ENCODE measurements around the gene AGMAT. TPM values are rescaled to one million over a fixed set of nuclear protein-coding genes. Genes with fewer than 3 reads are reported as not detected.

Gene AGMAT
- total and polyA plus RNA-seq, 7 experiments from 2014 or later, result 6.4 to 21.5 (median 9.9) TPM

- ATAC-seq (no peak), DNase-seq (no peak)
- Mint-ChIP-seq H3K4me3 (no peak overlapping the region), H3K4me1 (peaks cover 0 to 6% (median 0%) of the 10 kb centered on the region in 7 donors), H3K9me3 (peaks cover 0 to 1% (median 0%) of the 10 kb centered on the region in 11 donors), H3K27me3 (no peaks in the 10 kb centered on the region), H3K27ac (peak overlapping the region in 2 of 9 donors; percentile 14 to 47), H3K36me3 (peaks cover 4 to 15% (median 7%) of the 10 kb centered on the region in 5 donors)
- Histone ChIP-seq H3K27me3 (ENCODE audit: control insufficient read depth in 2 of 2, insufficient read depth in 2 of 2, low read length in 2 of 2) (no peaks in the 10 kb centered on the region), H3K9me3 (ENCODE audit: control insufficient read depth in 2 of 3, low read length in 3 of 3) (no peaks in the 10 kb centered on the region), H3K36me3 (ENCODE audit: control insufficient read depth in 2 of 3, insufficient read depth in 3 of 3, low read length in 3 of 3) (peaks cover 4 to 27% (median 10%) of the 10 kb centered on the region in 3 experiments), H3K4me3 (ENCODE audit: low read length) (no peak overlapping the region), H3K27ac (ENCODE audit: low read depth, low read length) (no peak overlapping the region), H3K4me1 (ENCODE audit: control insufficient read depth in 2 of 2, insufficient read depth in 2 of 2, low read length in 2 of 2) (no peaks in the 10 kb centered on the region)
- POLR2A ChIA-PET, result interaction anchor here (0.8 kb wide), 1 partner anchor 31 kb away, joined by 3 read pairs; no protein-coding TSS in a partner anchor
- intact Hi-C loops (cut with micrococcal nuclease), result no loop called here
- CTCF ChIA-PET, result no interaction called here
These were observed 27.3 kb downstream of the AGMAT start for GRCh38 chr1:15557594-15557993.

GRCh38 chr1:15557008-15557407 is 27.8 kb downstream of the AGMAT start:
- H3K36me3 ChIP-seq (ENCODE audit: control insufficient read depth in 2 of 3, insufficient read depth in 3 of 3, low read length in 3 of 3), result peaks cover 0 to 21% (median 8%) of the 10 kb centered on the region in 3 experiments
- H3K36me3 Mint-ChIP-seq, result peaks cover 4 to 9% (median 7%) of the 10 kb centered on the region in 5 donors
- no peaks in the 10 kb centered on the region for H3K9me3 ChIP-seq (ENCODE audit: control insufficient read depth in 2 of 3, low read length in 3 of 3)
- CTCF ChIA-PET, result no interaction called here
- intact Hi-C loops (cut with micrococcal nuclease), result no loop called here
- H3K4me3 Mint-ChIP-seq, result no peak overlapping the region
- H3K27me3 Mint-ChIP-seq, result no peaks in the 10 kb centered on the region
- peaks cover 0 to 5% (median 0%) of the 10 kb centered on the region in 7 donors for H3K4me1 Mint-ChIP-seq
- no peaks in the 10 kb centered on the region for H3K4me1 ChIP-seq (ENCODE audit: control insufficient read depth in 2 of 2, insufficient read depth in 2 of 2, low read length in 2 of 2)
- ATAC-seq (no peak), DNase-seq (no peak)
- H3K27me3 ChIP-seq (ENCODE audit: control insufficient read depth in 2 of 2, insufficient read depth in 2 of 2, low read length in 2 of 2), result no peaks in the 10 kb centered on the region
- no peak overlapping the region for H3K4me3 ChIP-seq (ENCODE audit: low read length)
- peaks cover 0 to 1% (median 0%) of the 10 kb centered on the region in 11 donors for H3K9me3 Mint-ChIP-seq
- POLR2A ChIA-PET, result interaction anchor here (0.8 kb wide), 1 partner anchor 31 kb away, joined by 3 read pairs; no protein-coding TSS in a partner anchor
- peak overlapping the region in 3 of 9 donors; percentile 14 to 47 (median 22) for H3K27ac Mint-ChIP-seq
- H3K27ac ChIP-seq (ENCODE audit: low read depth, low read length), result no peak overlapping the region

GRCh38 chr1:15550573-15550972 is 34.3 kb downstream of the AGMAT start:
- CTCF ChIA-PET, result no interaction called here
- H3K36me3 Mint-ChIP-seq, result peaks cover 3 to 27% (median 18%) of the 10 kb centered on the region in 5 donors
- H3K36me3 ChIP-seq (ENCODE audit: control insufficient read depth in 2 of 3, insufficient read depth in 3 of 3, low read length in 3 of 3), result peaks cover 8 to 39% (median 14%) of the 10 kb centered on the region in 3 experiments

GRCh38 chr1:15546641-15547040 is 38.2 kb downstream of the AGMAT start:
- Histone ChIP-seq H3K9me3 (ENCODE audit: control insufficient read depth in 2 of 3, low read length in 3 of 3) (no peaks in the 10 kb centered on the region), H3K36me3 (ENCODE audit: control insufficient read depth in 2 of 3, insufficient read depth in 3 of 3, low read length in 3 of 3) (peaks cover 8 to 78% (median 14%) of the 10 kb centered on the region in 3 experiments), H3K27ac (ENCODE audit: low read depth, low read length) (no peak overlapping the region), H3K4me1 (ENCODE audit: control insufficient read depth in 2 of 2, insufficient read depth in 2 of 2, low read length in 2 of 2) (no peaks in the 10 kb centered on the region), H3K27me3 (ENCODE audit: control insufficient read depth in 2 of 2, insufficient read depth in 2 of 2, low read length in 2 of 2) (no peaks in the 10 kb centered on the region), H3K4me3 (ENCODE audit: low read length) (no peak overlapping the region)
- no peak overlapping the region for H3K4me3 Mint-ChIP-seq
- H3K27ac Mint-ChIP-seq, result no peak overlapping the region
- ATAC-seq (no peak), DNase-seq (no peak)
- H3K36me3 Mint-ChIP-seq, result peaks cover 3 to 41% (median 34%) of the 10 kb centered on the region in 5 donors
- intact Hi-C loops (cut with micrococcal nuclease), result no loop called here
- H3K4me1 Mint-ChIP-seq, result peaks cover 0 to 11% (median 0%) of the 10 kb centered on the region in 7 donors
- H3K9me3 Mint-ChIP-seq, result no peaks in the 10 kb centered on the region
- CTCF ChIA-PET, result no interaction called here
- H3K27me3 Mint-ChIP-seq, result no peaks in the 10 kb centered on the region
- POLR2A ChIA-PET, result no interaction called here

More at GRCh38 chr1:15550573-15550972, 34.3 kb downstream of the AGMAT start:
- intact Hi-C loops (cut with micrococcal nuclease), result no loop called here
- Histone ChIP-seq H3K4me3 (ENCODE audit: low read length) (no peak overlapping the region), H3K9me3 (ENCODE audit: control insufficient read depth in 2 of 3, low read length in 3 of 3) (no peaks in the 10 kb centered on the region), H3K27me3 (ENCODE audit: control insufficient read depth in 2 of 2, insufficient read depth in 2 of 2, low read length in 2 of 2) (no peaks in the 10 kb centered on the region), H3K4me1 (ENCODE audit: control insufficient read depth in 2 of 2, insufficient read depth in 2 of 2, low read length in 2 of 2) (no peaks in the 10 kb centered on the region), H3K27ac (ENCODE audit: low read depth, low read length) (no peak overlapping the region)
- no peak for DNase-seq
- ATAC-seq, result no peak
- H3K27ac Mint-ChIP-seq, result peak overlapping the region in 5 of 9 donors; percentile 4 to 68 (median 7)
- no peaks in the 10 kb centered on the region for H3K27me3 Mint-ChIP-seq
- POLR2A ChIA-PET, result no interaction called here
- no peaks in the 10 kb centered on the region for H3K9me3 Mint-ChIP-seq
- H3K4me3 Mint-ChIP-seq, result no peak overlapping the region
- peaks cover 0 to 4% (median 0%) of the 10 kb centered on the region in 7 donors for H3K4me1 Mint-ChIP-seq

- ATAC-seq (no peak), DNase-seq (no peak)
- Mint-ChIP-seq H3K4me3 (no peak overlapping the region), H3K27me3 (no peaks in the 10 kb centered on the region), H3K9me3 (no peaks in the 10 kb centered on the region), H3K36me3 (peaks cover 8 to 41% (median 33%) of the 10 kb centered on the region in 5 donors), H3K4me1 (peaks cover 0 to 11% (median under 1%) of the 10 kb centered on the region in 7 donors), H3K27ac (peak overlapping the region in 3 of 9 donors; percentile 3 to 42 (median 18))
- POLR2A ChIA-PET, result no interaction called here
- H3K4me3 ChIP-seq (ENCODE audit: low read length), result no peak overlapping the region
- no peaks in the 10 kb centered on the region for H3K9me3 ChIP-seq (ENCODE audit: control insufficient read depth in 2 of 3, low read length in 3 of 3)
- intact Hi-C loops (cut with micrococcal nuclease), result no loop called here
- no peak overlapping the region for H3K27ac ChIP-seq (ENCODE audit: low read depth, low read length)
- no peaks in the 10 kb centered on the region for H3K4me1 ChIP-seq (ENCODE audit: control insufficient read depth in 2 of 2, insufficient read depth in 2 of 2, low read length in 2 of 2)
- H3K36me3 ChIP-seq (ENCODE audit: control insufficient read depth in 2 of 3, insufficient read depth in 3 of 3, low read length in 3 of 3), result peaks cover 7 to 85% (median 8%) of the 10 kb centered on the region in 3 experiments
- CTCF ChIA-PET, result no interaction called here
- no peaks in the 10 kb centered on the region for H3K27me3 ChIP-seq (ENCODE audit: control insufficient read depth in 2 of 2, insufficient read depth in 2 of 2, low read length in 2 of 2)
These were observed 41.0 kb downstream of the AGMAT start for GRCh38 chr1:15543589-15544568.

GRCh38 chr1:15543251-15543588 is 41.6 kb downstream of the AGMAT start:
- ChIA-PET CTCF (no interaction called here), POLR2A (interaction anchor here (0.5 kb wide), 1 partner anchor 112 kb away, joined by 3 read pairs; no protein-coding TSS in a partner anchor)
- no peak overlapping the region for H3K4me3 Mint-ChIP-seq
- intact Hi-C loops (cut with micrococcal nuclease), result no loop called here
- ATAC-seq (no peak), DNase-seq (no peak)
- no peaks in the 10 kb centered on the region for H3K9me3 ChIP-seq (ENCODE audit: control insufficient read depth in 2 of 3, low read length in 3 of 3)
- H3K27me3 ChIP-seq (ENCODE audit: control insufficient read depth in 2 of 2, insufficient read depth in 2 of 2, low read length in 2 of 2), result no peaks in the 10 kb centered on the region
- H3K36me3 Mint-ChIP-seq, result peaks cover 11 to 42% (median 34%) of the 10 kb centered on the region in 5 donors
- H3K4me3 ChIP-seq (ENCODE audit: low read length), result no peak overlapping the region
- H3K36me3 ChIP-seq (ENCODE audit: control insufficient read depth in 2 of 3, insufficient read depth in 3 of 3, low read length in 3 of 3), result peaks cover 7 to 83% (median 7%) of the 10 kb centered on the region in 3 experiments
- peak overlapping the region in 3 of 9 donors; percentile 18 to 83 (median 42) for H3K27ac Mint-ChIP-seq
- peaks cover 0 to 11% (median 4%) of the 10 kb centered on the region in 7 donors for H3K4me1 Mint-ChIP-seq
- no peaks in the 10 kb centered on the region for H3K9me3 Mint-ChIP-seq
- no peaks in the 10 kb centered on the region for H3K27me3 Mint-ChIP-seq
- H3K4me1 ChIP-seq (ENCODE audit: control insufficient read depth in 2 of 2, insufficient read depth in 2 of 2, low read length in 2 of 2), result no peaks in the 10 kb centered on the region
- no peak overlapping the region for H3K27ac ChIP-seq (ENCODE audit: low read depth, low read length)

Data from naive thymus-derived CD4-positive, alpha-beta T cell (primary cell).